Daoy (cell line): Measurements from ENCODE around the gene LYPD6B. TPM values are rescaled to one million over a fixed set of nuclear protein-coding genes. Genes with fewer than 3 reads are reported as not detected.

Experiments used
- DNase-seq: peaks from one replicate; pipeline ENCODE4 v3.0.0-alpha.2; 2015; ENCODE audit warnings: low read depth
- total RNA-seq: library from RNA; depleted of rRNA; stranded (reverse); fragments of >200 nt; shearing (Covaris generic); gene quantifications from 2 replicates; pipeline ENCODE4 v1.2.3, GENCODE V29; 2014

The LYPD6B gene
- total RNA-seq, 1 experiment from 2014 or later, result 10.2 TPM

DNA sequence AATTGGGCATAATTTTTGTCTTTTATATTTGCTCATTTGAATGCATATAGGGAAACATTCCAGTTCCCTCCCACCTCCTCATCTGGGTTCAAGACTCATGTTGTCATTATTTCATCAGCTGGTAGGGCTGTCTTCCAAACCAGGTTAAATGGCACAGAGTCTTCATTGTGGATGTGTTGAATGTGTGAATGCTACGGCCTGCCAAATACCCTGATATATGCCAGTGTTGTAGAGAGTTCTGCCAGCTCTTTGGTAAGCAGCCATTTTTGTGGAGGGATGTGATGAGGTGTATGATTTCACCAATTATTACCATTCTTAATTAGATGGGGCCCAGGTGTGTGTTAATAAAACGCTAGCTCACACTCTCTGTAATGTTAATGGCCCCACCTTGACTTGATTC is 121.7 kb downstream of the LYPD6B start:
- no peak for DNase-seq

DNA sequence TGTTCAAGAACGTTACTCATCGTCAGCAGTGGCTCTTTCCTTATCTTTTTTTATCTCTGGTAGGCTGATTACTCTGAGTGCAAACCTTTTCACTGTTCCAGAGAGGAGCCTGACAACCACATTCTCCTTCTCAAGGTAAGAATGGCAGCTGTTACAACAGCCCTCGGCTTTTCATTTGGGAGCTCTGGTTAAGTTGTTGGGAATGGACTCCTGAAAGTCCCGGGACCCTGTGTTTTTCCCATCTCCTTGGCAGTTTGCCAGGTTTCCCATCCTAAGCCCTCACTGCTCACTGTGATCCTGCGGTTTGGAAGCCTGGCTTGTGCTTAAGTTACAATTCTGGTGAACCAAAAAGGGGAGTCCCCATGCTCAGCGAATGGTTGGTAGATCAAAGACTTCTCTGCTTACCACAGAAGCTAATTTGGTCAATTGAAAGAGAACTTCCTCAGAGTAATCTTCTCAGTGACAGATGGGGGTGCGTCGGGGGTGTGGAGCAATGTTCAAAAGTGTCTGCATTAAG is 122.3 kb downstream of the LYPD6B start:
- no peak for DNase-seq

DNA sequence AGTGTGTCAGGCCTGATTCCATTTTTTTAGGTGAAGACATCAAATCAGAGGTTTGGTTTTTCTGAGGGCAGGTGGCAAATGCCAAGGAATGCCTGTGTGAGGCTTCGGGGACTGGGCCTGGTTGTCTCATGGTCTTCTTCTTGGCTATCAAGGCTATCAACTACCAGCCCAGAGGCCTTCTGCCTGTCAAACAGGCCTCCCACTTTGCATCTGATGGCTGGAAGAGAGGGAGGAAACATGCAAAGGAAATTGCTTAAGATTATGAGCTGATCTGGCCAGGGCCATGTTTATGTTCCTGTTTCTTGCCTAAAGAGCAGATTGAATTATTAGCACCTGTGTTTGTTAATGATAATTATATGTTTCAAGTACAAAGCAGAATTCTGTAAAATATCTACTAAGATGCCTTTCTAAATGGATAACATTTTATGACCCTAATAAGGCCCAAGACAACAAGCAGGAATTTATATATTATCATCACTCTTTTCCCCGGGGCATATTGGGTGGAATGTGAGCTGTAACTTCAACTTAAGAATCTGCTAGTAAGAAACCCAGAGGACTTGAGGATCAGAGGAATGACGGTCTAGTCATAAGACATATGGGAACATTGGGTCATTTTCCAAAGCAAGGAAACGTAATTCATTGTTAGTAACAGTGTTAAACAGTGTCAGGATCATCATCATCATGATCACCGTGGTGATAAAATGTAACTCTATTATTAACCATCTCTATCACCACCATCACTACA is 123.2 kb downstream of the LYPD6B start:
- no peak for DNase-seq

DNA sequence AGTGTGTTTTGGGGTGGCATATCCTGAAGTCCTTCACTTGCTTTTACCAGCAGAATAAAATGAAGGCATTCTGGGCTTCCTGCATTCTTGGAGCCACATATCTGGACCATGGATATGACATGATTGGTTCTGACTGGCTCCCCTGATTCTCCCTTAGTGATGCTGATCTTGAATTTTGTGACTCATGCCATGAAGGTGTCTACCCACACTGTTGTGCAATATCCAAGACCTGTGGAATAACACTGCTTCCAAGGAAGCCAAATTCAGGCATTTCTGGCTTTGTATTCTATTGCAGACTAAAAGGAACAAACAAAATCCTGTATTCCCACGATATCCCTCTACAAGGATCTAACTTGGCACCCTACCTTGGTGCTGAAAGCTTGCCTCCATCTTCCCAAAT is 125.8 kb downstream of the LYPD6B start:
- no peak for DNase-seq

DNA sequence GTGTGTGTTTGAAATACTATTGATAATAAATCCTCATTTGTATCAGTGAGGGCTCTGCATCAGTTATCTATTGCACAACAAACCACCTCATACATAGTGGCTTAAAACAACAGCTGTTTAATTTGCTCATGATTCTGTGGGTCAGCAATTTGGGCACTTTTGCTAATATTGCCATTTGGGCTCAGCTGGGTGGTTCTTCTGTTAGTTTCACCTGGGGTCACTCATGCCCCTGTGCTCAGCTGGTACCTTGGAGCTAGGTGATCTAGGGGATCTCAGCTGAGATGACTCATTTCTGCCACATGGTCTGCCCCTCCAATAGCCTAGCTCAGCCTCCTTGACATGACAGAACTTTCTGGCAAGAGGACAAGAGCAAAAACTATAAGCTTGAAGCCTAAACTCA is 126.3 kb downstream of the LYPD6B start:
- DNase-seq, result no peak

DNA sequence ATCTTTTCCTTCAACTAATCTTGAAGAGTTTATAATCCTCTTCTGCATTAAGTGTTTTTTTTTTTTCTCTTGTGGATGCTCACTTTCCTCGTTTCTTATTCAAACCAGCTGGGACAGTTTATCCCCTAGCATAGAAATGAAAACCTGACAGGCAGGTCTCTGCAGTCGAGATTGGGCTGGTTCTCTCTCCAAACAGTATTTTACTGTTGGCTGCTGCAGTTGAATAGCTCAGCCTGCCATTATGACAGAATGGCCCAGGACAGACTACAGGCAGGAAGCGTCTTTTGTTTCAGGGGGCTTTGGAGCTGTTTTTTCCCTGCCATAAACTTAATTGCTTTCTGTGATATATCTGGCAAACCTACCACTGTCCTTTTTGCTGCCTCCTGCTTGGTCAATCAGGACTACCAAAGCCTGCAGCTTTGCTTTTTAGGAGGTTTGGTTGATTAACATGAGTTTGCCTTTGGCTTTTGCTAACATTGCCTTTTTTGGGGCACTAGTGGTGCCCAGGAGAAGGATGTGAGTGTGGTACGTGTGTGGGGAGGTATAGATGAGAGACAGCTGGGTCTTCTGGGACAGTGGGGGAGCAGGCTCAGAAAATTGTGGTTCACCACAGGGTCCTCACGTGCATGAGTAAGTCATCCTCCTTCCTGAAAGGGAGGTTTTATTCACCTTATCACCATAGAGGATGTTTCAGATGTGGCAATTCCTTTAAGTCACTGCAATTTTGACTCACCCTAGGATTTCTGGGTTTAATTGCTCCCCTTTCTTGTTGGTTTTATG is 128.7 kb downstream of the LYPD6B start:
- peak; percentile 56 for DNase-seq

DNA sequence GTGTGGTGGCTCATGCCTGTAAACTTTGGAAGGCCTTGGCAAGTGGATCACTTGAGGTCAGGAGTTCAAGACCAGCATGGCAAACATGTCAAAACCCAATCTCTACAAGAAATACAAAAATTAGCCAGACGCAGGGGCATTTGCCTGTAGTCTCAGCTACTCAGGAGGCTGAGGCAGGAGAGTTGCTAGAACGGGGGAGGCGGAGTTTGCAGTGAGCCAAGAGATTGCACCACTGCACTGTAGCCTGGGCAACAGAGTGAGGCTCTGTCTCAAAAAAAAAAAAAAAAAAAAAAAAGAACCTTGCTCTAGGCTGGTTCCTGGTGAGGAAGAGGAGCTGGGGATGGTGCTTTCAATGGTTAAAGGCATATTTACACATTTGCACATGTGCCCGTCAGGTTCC is 129.4 kb downstream of the LYPD6B start:
- DNase-seq, result no peak

DNA sequence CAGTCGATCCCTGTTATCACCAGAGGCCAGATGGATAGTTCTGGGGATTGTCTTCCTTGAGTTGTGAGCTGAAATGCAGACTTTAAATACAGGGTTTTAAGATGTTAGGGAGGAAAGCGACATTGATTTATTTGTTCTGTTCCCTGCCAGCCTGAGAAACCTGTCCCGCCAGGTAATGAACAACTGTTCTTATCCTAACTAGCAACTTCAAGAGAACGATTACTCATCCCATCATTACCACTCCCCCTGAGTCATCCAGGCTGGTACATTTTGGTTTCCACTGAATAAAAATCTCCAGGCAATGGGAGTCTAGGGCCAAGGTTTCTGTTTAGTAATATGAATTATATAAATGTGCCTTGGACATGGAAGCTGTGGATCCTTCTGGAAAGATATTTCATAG is 131.2 kb downstream of the LYPD6B start:
- DNase-seq, result peak; percentile 73

DNA sequence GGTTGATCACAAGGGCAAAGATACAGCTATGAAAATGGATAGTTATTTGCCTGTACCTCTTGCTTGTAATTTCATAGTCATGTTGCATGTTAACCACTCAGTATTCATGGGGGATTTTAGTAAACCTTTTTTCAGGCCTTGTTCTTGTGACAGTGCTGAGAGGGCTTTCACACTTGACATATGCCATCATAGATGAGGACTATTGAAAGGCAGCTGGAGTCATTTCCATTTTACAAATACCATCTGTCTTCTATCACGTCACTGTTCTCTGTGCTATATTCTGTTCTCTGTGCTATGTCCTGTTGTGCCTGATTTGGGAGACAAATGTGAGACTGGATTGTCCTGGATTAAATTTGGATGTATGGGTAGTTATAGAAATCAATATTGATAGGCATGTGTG is 131.7 kb downstream of the LYPD6B start:
- no peak for DNase-seq

DNA sequence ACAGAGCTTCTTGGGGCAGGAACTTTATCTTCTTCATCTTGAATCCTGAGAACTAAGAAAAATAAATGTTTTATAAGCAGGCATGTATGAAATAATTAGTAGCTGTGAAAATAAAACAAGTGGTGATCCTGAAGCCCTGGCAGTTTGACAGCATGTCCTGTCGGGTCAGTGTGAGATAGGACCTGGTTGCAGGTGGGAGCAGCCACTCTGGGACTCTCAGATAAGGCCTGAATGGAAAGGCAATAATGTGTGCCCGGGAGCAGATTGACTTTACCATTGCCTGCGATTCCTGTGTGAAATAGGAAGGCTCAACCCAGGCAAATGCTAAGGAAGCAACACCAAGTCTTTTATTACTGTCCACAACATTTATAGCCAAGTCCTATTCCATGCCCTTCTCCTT is 132.4 kb downstream of the LYPD6B start:
- DNase-seq, result no peak

DNA sequence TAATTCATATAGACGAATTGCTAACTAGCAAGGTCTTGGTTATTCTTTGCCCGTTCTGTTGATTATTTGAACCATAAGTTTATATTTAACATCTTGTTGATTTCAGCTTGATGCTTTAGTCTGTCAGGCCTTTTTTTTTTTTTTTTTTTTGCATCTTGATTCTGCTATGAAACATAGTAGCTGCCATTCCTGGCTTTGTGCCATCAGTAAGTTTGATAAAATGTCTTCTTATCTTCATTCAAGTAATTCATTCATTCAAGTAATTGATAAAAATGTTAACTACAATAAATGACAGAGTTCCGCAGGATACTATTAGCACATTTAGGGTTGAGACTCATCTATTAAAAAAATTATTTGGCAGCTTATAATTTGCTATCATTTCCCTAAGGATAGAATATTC is 134.7 kb downstream of the LYPD6B start:
- no peak for DNase-seq

DNA sequence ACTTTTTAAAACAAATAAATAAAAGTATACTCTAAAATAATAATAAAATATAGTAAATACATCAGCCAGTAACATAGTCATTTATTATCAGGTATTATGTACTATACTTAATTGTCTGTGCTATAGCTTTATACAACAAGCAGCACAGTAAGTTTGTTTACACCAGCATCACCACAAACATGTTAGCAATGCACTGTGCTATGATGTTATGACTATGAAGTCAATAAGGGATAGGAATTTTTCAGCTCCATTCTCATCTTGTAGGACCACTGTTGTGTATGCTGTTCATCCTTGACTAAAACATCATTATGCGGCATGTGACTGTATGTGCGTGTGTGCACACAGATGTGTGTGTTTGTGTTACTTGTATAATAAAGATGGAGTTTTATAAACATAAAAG is 137.5 kb downstream of the LYPD6B start:
- no peak for DNase-seq

DNA sequence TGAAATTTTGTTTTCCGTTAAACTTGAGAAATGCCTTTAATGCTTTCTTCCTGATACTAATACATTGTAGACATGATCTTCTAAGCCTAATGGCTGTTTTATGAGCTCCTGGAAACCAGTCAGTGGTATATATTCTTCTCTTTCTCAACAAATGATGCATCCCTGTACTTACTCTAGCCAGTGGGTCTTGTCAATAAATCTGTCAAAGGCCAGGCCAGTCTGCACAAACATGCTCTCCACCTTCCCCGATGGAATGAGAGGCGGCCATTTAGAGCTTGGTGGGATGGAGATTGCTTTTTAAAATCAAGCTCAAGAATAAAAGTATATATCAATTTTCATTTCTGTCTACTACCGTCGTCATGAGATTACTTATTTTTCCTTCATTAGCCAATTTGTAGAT is 140.1 kb downstream of the LYPD6B start:
- no peak for DNase-seq

DNA sequence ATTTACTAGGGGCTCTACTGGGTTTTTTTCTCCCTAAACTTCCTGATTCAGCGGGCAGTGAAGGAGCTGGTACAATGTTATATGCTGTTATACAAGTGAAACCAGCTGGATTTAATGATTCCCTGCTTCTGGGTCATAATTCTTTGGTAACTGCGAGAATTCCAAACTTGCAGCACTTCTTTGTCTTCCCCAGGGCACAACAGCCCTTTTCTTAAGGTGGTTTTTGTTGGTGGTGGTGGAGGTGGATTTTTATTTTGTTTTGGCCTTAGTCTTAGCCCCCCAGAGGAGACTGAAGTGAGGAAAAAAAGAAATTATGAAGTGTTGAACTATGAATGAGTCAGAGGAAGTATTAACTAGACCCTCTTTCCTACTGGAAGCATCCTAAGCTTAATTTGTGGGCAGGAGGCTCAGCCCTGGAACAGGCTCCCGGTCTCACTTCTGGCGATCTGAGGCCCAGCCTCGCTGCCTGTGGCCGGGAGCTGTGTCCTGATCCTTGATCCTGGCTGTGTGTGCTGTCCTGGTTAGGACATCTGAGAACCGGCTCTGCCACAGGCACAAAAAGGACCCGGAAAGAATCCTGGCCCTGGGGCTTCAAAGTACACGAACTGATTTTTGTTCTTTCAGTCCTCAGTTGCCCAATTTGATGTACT is 141.9 kb downstream of the LYPD6B start:
- DNase-seq, result peak; percentile 41

DNA sequence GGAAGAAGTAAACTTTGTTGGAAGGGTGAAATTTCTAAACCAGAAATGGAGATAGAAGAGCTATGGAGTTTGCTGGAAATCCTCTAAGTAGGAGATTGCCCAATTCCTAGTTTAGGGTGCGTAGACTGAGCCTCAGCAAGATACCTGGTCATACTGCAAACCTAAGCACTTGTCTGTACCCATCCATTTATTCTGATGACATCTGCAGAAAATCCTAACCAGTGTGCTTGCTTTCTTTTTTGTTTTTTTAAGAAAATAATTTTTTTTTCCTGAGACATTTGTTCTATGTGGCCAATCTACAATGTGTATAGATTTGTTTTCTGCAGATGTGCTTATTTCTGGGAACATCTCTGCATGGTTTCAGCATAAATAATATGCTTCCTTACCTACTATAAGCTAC is 144.7 kb downstream of the LYPD6B start:
- DNase-seq, result no peak

DNA sequence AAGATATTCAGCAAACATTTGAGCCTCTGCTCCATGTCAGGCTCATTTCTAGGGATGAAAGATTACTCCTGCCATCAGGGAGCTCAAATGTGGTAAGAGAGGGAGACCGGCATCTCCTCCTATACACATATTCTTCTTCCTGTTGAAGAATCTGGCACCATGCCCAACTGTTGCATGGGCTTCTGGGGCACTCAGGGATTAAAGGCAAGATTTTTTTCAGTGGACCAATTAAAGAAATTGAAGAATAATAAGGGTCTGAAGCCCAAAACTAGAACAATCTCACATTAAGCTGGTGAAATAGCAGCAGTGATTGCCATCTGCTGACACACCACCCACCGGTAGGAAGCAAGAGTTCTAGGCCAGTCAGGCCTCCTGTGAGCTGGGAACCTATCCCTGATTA is 146.5 kb downstream of the LYPD6B start:
- no peak for DNase-seq

DNA sequence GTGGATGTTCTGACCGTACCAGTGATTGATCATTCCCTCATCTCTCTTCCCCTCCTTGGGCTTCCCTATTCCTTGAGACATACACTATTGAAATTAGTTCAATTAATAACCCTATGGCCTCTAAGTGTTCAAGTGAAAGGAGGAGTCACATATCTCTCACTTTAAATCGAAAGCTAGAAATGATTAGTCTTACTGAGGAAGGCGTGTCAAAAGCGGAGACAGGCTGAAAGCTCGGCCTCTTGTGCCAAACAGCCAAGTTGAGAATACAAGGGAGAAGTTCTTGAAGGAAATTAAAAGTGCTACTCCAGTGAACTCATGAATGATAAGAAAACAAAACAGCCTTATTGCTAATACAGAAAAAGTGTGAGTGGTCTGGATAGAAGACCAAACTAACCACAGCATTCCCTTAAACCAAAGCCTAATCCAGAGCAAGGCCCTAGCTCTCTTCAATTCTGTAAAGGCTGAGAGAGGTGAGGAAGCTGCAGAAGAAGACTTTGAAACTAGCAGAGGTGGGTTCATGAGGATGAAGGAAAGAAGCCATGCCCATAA is 147.5 kb downstream of the LYPD6B start:
- no peak for DNase-seq

DNA sequence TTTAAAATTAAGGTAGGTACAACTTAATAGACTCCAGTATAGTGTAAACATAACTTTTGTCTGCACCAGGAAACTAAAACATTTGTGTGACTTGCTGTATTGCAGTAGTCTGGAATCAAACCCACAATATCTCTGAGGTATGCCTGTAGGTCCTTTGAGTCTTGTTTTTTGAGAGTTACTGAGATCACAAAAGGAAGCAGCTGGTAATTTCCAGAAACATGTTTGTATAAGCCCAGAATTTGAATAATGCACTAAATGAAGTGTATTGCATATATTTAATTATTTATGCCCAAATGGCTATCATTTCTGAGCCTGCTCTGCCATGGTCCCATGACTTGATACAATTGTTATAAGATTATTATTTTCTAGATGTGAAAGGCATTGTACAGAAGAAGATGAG is 148.6 kb downstream of the LYPD6B start:
- no peak for DNase-seq

DNA sequence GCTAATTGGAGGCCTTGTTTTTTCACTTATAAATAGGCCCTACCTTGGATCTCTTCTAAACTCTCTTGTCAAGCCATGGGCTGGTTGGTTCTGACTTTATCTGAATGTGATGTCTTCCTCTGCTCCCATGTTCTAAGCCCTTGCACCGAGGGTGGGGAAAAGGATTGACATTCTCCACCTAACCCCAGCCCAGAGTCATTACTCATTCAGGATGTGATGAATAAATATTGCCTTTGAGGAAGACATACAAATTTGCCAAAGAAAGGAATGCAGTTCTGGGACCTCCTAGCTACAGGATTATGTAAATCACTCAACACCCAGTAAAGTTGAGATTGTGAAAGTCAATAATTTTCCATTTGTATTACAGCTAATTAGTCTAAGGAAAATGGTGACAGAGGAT is 149.8 kb downstream of the LYPD6B start:
- no peak for DNase-seq

DNA sequence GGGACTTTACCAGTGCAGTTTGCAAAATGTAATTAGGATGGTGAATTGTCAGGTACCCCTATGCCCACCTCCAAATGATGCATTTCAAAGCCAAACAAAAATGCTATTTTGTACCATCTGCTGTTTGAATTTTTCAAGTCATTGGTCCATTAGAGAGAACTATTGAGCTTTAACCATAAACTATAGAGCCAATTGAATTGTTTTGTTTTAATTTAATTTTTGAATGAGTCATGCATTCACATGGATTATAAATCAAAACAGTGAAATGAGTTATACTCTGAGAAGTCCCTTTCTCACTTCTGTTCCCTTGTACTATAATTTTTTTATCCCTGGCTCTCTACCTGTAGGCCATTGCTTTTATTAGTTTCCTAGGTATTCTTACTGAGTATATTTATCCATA is 151.3 kb downstream of the LYPD6B start:
- no peak for DNase-seq

DNA sequence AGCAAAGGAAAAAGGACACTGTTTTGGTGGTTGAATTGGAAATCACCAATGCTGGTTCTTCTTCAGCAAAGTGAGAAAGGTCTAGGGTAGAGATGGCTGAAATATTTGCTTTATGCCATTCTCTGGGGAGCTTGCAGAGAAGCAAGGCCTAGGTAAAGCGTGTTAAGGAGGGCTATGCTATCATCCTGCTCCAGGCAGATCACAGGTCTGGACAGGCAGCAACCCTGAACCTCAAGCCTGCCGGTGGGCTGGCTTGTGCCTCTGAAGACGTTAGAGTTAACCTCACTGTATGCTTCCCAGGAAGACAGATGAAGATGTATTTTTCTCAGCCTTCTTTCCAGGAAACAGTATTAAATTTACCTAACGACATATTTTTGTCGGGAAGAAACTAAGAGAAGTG is 153.4 kb downstream of the LYPD6B start:
- DNase-seq, result no peak

DNA sequence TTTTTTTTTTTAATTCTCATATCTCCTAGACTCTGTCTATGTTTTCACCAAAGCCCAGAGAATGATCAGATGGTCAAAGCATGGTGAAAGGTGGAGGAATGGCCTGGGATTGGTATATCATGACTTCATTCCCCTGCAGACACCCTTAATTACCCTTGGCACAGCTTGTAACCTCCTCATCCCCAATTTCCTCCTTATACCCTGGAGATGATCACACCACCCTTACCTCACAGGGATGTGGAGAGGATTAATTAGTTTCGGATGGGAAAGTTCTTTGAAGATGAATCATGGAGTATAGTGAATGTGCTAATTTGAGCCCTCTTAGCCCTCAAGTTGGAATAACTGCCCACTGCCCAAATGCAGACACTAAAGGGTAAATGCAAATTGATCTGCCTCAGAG is 153.9 kb downstream of the LYPD6B start:
- DNase-seq, result peak; percentile 77
